ES-I3 (cell line): Measurements from ENCODE around the gene KRT8.
"Not testable (repeated sequence)": the region's sequence is repeated elsewhere in the genome, so short reads cannot be mapped to it uniquely, and the experiment has no call there.

Experiments used
- H3K36me3 ChIP-seq: 2 replicates; pipeline ENCODE4 v1.6.1; 2013; ENCODE audit warnings: mild to moderate bottlenecking, low read length, control low read depth, moderate library complexity; ENCODE audit not compliant: insufficient read depth
- H3K4me1 ChIP-seq: 2 replicates; pipeline ENCODE4 v1.6.1; 2013; ENCODE audit warnings: mild to moderate bottlenecking, control low read depth, low read length; ENCODE audit not compliant: insufficient read depth
- H3K9ac ChIP-seq: 2 replicates; pipeline ENCODE4 v1.6.1; 2013; ENCODE audit warnings: low read depth, mild to moderate bottlenecking, low read length, moderate library complexity
- H3K9me3 ChIP-seq: 2 replicates; pipeline ENCODE4 v1.6.1; 2013; ENCODE audit warnings: mild to moderate bottlenecking, low read length, moderate library complexity; ENCODE audit not compliant: control insufficient read depth, insufficient read depth

KRT8 gene

DNA sequence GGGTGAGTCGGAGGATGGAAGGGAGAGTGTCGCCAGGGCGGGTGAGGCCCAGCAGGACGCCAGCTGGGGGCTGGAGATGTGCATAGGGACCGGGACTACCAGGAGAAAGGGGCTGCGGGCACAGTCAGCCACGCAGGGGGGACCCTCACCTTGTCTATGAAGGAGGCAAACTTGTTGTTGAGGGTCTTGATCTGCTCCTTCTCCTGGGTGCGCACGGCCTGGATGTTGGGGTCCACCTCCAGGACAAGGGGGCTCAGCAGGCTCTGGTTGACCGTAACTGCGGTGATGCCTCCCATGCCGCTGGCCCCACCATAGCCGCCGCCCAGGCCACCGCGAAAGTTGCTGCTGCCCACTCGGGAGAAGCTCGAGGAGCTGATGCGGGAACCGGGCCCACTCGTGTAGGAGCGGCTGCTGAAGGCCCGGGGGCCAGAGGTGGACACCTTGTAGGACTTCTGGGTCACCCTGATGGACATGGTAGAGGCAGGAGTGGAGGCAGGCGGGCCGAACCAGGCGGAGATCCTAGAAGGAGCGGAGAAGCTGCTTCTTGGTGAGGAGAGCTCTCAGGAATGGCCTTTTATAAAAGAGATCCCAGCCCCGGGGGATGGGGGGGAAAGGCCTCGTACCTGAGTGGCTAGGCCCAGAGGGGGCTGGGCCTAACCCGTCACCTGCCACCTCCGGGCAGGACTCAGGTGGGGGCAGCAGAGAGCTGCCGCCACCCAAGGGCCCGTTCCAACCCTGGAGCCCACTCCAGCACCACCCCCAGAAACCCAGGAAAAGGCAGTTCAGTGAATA, at the start of gene KRT8:
Gene KRT8, minus strand, starts transcription at position 568 of the 792 bp plus-strand sequence. Its CDS starts 95 bp downstream, at position 473.
- Histone ChIP-seq H3K4me1 (peaks cover 38% of the 10 kb centered on the region), H3K36me3 (peaks cover 20% of the 10 kb centered on the region), H3K9ac (peak within 1 kb of the TSS; percentile 94)
- H3K9me3 ChIP-seq = not testable (repeated sequence)

DNA sequence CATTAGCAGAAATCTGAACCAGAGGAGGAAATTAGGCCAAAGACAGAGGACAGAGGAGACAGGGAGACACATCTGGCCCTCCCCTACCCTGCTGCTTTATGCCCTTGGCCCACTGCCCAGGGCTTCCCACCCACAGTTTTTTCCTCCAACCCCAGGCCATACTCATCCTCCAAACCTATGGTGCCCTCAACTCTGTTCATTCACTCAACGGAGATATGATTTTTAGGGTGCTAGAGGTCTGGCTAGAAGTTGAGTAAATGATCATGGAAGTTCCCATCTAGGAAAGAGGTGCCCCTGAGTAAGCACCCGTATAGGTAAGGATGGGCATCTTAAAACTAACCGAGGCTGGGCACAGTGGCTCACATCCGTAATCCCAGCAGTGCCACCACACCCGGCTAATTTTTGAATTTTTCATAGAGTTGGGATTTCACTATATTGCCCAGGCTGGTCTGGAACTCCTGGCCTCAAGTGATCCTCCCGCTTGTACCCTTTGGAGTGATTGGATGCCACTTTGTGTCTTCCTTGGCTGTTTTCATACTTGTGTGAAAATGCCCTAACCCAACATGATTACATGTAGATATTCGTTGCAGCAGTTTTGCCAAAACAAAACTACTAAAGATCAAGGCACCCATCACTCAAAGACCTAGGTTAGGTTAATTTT, 48.4 kb upstream of the KRT8 start:
- peaks cover 13% of the 10 kb centered on the region for H3K36me3 ChIP-seq

DNA sequence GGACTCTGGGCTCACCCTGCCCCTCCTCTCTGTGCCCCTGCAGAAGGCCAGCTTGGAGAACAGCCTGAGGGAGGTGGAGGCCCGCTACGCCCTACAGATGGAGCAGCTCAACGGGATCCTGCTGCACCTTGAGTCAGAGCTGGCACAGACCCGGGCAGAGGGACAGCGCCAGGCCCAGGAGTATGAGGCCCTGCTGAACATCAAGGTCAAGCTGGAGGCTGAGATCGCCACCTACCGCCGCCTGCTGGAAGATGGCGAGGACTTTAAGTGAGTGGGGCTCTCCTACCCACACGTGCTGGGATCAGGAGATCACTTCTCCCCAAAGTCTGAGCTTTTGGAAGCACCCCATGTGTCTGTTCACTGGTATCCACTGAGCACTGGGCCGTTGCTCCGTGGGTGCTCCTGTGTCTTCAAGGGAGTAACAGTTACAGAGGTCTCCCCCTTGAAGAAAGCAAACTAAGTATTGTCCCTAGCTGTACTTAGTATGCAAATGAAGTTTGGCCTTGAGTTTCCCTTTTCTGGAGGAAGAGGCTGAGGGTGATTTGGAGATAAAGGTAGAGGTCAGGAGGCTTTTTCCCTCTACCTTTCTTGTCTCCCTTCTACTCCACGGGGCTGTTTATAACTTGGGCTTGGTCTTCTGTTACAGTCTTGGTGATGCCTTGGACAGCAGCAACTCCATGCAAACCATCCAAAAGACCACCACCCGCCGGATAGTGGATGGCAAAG, 47.4 kb upstream of the KRT8 start:
- Histone ChIP-seq H3K9ac (no peak overlapping the region), H3K9me3 (no peaks in the 10 kb centered on the region), H3K4me1 (peaks cover 13% of the 10 kb centered on the region; the same call in 1 of the 2 replicates), H3K36me3 (peaks cover 13% of the 10 kb centered on the region)

More for the DNA sequence above, 48.4 kb upstream of the KRT8 start:
- peaks cover 4% of the 10 kb centered on the region; the same call in 1 of the 2 replicates for H3K4me1 ChIP-seq
- no peak overlapping the region for H3K9ac ChIP-seq
- no peaks in the 10 kb centered on the region for H3K9me3 ChIP-seq

DNA sequence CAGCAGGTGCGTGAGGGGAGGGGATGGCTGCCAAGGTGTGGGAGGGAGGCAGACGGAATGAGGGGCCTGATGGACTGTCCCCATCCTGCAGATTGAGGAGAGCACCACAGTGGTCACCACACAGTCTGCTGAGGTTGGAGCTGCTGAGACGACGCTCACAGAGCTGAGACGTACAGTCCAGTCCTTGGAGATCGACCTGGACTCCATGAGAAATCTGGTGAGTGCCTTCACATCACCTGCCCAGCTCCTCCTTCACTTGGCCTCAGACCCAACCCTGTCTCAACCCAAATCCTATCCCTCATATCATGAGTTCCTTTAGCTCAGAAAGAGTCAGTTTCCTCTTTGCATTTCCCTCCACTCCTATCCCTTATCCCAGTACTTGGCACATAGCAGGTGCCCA, 46.8 kb upstream of the KRT8 start:
- Histone ChIP-seq H3K9ac (no peak overlapping the region), H3K4me1 (peaks cover 18% of the 10 kb centered on the region), H3K9me3 (no peaks in the 10 kb centered on the region)

DNA sequence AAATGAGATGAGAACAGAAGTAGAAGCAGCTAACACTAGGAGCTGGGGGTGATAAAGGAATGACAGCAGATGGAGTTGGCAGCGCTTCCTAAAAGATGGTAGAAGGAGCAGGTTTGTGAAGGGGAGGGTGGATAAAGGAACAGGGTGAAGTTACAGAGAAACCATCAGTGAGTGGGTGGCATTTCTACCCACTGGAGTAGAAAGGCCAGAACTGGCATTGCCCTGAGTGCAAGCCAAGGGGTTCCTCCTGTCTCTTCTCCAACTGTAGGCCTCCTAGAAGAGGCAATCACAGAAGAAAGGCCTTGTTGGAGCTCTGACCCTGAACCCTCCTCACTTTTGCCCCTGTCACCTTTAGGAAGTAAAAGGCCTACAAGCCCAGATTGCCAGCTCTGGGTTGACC, 46.2 kb upstream of the KRT8 start:
- peaks cover 24% of the 10 kb centered on the region for H3K4me1 ChIP-seq
- peaks cover 13% of the 10 kb centered on the region for H3K36me3 ChIP-seq
- H3K9me3 ChIP-seq = no peaks in the 10 kb centered on the region
- H3K9ac ChIP-seq = no peak overlapping the region

More for the DNA sequence above, 46.8 kb upstream of the KRT8 start:
- peaks cover 13% of the 10 kb centered on the region for H3K36me3 ChIP-seq

DNA sequence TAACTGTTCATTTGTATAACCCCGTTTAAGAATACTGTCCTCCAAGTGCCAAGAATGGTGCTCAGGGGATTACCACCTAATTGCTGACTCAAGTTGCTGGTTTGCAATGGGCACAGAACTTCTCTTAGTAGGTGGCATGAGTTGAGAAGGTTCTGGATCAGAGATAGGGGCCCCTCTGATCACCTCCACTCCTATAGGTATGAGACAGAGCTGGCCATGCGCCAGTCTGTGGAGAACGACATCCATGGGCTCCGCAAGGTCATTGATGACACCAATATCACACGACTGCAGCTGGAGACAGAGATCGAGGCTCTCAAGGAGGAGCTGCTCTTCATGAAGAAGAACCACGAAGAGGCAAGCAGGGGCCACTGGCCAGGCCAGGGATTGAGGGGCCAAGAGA, 45.7 kb upstream of the KRT8 start:
- Histone ChIP-seq H3K4me1 (peaks cover 29% of the 10 kb centered on the region), H3K9ac (peak overlapping the region; percentile 91; the same call in 1 of the 2 replicates), H3K36me3 (peaks cover 13% of the 10 kb centered on the region), H3K9me3 (no peaks in the 10 kb centered on the region)

DNA sequence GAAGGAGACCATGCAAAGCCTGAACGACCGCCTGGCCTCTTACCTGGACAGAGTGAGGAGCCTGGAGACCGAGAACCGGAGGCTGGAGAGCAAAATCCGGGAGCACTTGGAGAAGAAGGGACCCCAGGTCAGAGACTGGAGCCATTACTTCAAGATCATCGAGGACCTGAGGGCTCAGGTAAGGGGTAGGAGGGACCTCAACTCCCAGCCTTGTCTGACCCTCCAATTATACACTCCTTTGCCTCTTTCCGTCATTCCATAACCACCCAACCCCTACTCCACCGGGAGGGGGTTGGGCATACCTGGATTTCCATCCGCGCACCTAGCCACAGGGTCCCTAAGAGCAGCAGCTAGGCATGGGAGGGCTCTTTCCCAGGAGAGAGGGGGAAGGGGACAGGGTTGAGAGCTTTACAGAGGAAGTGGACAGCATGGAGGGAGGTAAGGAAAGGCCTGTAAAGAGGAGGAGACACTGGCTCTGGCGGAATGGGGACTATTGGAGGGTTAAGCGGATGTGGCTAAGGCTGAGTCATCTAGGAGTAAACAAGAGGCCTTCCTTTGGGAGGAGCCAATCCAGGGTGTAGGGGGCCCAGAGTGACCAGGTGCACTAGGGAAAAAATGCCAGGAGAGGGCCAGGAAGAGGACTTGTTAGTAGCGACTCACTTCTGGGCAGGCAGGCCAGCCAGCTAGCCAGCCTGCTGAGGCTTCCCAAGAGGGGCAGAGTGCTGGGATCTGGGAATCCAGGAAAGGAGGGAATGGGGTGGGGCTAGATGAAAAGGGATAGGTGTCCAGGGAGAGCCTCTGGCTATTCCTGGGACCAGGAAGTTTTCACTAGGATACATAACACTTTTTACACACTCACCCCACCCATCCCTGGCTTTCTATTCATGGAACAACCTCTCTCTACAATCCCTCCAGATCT, 44.8 kb upstream of the KRT8 start:
- peaks cover 38% of the 10 kb centered on the region for H3K4me1 ChIP-seq
- peaks cover 13% of the 10 kb centered on the region for H3K36me3 ChIP-seq
- no peaks in the 10 kb centered on the region for H3K9me3 ChIP-seq
- peak overlapping the region; percentile 91 for H3K9ac ChIP-seq

DNA sequence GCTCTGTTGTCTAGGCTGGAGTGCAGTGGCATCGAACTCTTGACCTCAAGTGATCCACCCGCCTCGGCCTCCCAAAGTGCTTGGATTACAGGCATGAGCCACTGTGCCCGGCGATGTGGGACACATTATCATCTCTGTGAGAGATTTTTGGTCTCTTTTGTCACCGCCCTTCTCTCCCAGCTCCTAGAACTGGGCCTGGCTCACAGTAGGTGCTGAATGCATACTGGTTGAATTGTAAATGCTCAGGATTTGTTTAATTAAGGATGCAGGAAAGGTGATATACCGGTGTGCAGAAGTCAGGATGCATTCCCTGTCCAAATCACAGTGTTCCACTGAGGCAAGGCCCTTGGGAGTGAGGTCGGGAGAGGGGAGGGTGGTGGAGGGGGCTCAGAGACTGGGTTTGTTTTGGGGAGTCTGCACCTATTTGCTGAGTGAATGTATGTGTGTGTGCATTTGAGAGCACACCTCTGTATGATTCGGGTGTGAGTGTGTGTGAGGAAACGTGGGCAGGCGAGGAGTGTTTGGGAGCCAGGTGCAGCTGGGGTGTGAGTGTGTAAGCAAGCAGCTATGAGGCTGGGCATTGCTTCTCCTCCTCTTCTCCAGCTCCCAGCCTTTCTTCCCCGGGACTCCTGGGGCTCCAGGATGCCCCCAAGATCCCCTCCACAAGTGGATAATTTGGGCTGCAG, 43.0 kb upstream of the KRT8 start:
- Histone ChIP-seq H3K9me3 (no peaks in the 10 kb centered on the region), H3K9ac (peak overlapping the region; percentile 91), H3K36me3 (peaks cover 13% of the 10 kb centered on the region), H3K4me1 (peaks cover 50% of the 10 kb centered on the region)

DNA sequence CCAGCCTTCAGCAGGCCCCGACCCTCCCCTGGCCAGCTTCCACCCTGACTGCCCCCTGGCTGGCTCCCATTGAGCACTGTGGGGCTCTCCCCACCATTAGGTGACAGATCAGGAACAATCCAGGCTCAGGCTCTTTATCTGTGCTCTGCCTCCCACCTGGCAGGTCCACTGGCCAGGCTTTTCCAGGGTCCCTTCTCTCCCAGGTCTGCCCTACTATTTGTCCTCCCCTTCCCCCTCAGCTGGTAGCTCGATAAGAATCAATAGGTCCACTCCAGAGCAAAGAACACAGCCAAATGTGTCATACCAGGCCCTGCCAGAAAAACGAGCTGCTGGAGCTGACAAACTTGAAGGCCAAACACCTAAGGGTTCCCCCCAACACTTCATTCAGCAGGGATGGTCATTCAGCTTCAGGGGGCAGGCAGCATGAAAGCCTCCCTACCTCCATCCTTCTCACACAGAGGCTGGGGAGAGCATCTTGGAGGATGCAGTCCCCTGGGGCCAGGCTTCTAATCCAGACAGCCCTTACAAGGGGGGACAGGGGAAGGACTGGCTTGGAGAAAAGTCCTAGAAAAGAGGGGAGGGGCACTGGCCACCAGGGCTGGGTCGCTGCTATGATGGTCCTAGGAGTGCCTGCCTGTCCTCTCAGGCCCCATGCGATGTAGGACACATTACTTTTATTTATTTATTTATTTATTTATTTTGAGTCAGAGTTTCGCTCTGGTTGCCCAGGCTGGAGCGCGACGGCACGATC, 42.1 kb upstream of the KRT8 start:
- peaks cover 55% of the 10 kb centered on the region for H3K4me1 ChIP-seq
- peaks cover 13% of the 10 kb centered on the region for H3K36me3 ChIP-seq
- H3K9me3 ChIP-seq = no peaks in the 10 kb centered on the region
- H3K9ac ChIP-seq = peak overlapping the region; percentile 32; the same call in 1 of the 2 replicates

DNA sequence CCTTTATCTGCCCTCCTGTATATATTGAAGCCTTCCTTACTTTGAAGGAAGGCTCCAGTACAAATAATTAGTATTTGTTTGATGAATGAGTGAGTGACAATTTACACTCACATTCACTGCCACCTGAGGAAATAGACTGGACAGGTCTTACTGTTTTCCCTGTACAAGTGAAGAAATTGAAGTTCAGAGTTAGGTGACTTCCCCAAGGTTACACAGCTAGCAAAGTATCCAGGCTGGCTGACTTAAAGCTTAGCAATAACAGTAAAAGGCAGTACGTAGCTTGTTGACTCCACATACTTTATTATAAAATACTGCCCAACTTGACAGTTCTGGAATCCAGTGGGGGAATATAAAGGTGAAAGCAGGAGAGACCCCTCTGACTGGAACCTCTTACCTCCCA, 41.5 kb upstream of the KRT8 start:
- no peaks in the 10 kb centered on the region for H3K9me3 ChIP-seq
- H3K4me1 ChIP-seq = peaks cover 55% of the 10 kb centered on the region
- peak overlapping the region; percentile 32 for H3K9ac ChIP-seq
- peaks cover 13% of the 10 kb centered on the region for H3K36me3 ChIP-seq

DNA sequence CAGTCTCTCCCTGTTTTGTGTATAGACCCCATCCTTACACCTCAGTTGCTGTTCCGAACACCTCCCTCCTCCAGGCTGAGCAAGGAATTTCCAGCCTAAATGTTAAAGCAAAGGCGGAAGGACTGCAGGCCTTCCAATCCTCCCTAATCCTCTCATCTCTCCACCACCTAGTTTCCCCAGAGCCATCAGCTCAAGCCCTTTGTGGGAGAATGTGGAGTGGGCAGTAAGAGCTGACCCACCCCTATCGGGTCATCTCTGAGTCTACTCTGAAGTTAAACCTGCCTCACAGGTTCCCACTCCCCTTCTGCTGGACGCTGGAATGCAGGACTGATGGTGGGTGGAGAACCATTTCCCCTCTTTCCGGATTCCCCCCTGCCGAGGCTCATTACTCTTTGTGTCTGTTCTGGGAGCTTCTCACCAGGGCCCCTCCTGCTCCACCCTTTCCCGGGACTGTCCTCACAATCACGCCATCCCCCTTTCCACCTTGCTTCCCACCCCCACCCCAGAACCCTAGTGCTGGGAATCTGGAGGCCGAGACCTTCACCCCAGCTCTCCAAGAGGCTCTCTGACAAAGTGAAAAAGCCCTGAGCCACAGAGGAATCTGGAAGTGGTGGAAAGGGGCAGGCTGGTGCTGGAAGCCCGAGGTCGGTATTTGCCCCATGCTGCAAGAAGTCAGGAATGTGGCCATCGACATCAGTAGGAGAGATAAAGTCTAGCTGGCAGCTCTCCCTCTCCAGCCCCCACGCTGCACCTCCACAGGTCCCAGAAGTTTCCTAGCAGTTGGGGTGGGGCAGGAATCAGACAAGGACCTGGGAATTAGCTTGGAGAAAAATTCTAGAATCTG, 40.7 kb upstream of the KRT8 start:
- H3K9ac ChIP-seq = peak overlapping the region; percentile 32
- no peaks in the 10 kb centered on the region for H3K9me3 ChIP-seq
- peaks cover 54% of the 10 kb centered on the region for H3K4me1 ChIP-seq
- H3K36me3 ChIP-seq = peaks cover 6% of the 10 kb centered on the region

DNA sequence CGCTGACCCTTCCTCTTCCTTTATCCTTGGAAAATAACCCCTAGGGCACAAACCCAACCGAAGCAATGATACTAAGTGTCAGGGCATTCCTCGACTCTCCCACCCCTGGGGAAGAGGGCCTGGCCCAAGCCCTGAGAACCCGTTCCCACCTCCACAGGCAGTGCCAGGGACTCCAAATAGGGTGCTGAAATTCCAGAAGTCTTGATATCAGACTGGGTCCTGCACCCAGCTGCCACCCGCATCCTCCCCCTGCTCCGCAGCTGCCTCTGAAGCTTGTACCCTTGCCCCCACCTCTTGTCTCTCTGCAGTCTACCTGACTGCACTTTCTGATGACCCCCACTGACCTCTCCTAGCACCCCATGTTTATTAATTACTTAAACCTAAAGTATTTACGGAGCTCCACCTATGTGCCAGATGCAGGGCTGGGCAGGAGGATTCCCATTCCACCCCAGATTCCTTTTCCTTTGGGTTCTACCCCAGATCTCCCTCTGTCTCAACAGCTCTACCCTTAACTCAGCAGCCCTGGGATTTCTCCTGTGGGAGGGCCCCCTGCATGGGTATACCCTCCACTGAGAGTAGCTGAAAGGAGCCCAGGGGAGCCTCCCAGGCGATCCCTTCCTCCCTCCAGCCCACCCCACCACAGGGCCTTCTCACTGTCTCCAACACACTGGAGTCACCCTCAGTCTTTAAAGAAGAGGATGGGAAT, 40.0 kb upstream of the KRT8 start:
- Histone ChIP-seq H3K9me3 (no peaks in the 10 kb centered on the region), H3K9ac (peak overlapping the region; percentile 32), H3K36me3 (no peaks in the 10 kb centered on the region), H3K4me1 (peaks cover 51% of the 10 kb centered on the region)
